RPMI8226 (cell line): ENCODE measurements around the gene POLA2.

ENCODE experiments used
- DNase-seq: peaks from one replicate; pipeline ENCODE4 v3.0.0-alpha.2; 2015

The POLA2 gene

DNA sequence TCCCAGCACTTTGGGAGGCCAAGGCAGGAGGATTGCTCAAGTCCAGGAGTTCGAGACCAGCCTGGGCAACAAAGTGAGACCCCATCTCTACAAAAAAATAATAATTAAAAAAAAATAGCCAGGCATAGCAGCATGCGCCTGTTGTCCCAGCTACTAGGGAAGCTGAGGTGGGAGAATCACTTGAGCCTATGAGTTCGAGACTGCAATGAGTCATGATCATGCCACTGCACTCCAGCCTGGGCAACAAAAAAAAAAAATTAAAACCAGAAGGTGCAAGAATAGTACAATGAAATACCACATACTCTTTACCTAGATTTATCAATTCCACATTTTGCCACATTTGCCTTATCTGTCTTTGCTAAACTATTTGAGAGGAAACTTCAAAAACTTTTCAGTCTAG lies 80.1 kb downstream of the POLA2 start:
- DNase-seq = no peak
